Measurements from ENCODE around the gene MCAT. TPM values are rescaled to one million over a fixed set of nuclear protein-coding genes. Genes with fewer than 3 reads are reported as not detected.

The MCAT gene
- total RNA-seq, 1 donor from 2014 or later = 12.7 TPM

DNA sequence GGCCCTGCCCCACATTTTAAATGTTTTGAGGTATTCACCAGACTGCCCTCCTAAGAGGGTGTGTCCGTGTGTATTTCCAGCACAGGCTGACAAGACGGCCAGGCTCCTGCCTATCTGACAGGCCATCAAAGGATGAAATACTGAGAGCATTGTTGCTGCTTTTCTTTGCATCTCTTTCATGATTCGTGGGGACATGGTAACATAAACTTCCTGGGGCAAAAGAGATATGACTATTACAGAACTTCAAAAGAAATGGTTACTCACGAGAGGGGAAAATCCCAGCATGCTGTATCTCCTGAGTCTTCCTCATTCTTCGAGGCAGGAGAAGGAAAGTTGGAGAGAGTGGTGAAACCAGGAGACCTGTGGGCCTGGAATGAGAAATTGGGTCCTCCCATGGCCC, 43.0 kb downstream of the MCAT start:
- no peak for DNase-seq
- H3K27ac Mint-ChIP-seq (ENCODE audit: unreplicated experiment) = no peak overlapping the region
- peaks cover 5% of the 10 kb centered on the region for H3K27me3 Mint-ChIP-seq (ENCODE audit: unreplicated experiment)
- TF ChIP-seq, protein P1, sequence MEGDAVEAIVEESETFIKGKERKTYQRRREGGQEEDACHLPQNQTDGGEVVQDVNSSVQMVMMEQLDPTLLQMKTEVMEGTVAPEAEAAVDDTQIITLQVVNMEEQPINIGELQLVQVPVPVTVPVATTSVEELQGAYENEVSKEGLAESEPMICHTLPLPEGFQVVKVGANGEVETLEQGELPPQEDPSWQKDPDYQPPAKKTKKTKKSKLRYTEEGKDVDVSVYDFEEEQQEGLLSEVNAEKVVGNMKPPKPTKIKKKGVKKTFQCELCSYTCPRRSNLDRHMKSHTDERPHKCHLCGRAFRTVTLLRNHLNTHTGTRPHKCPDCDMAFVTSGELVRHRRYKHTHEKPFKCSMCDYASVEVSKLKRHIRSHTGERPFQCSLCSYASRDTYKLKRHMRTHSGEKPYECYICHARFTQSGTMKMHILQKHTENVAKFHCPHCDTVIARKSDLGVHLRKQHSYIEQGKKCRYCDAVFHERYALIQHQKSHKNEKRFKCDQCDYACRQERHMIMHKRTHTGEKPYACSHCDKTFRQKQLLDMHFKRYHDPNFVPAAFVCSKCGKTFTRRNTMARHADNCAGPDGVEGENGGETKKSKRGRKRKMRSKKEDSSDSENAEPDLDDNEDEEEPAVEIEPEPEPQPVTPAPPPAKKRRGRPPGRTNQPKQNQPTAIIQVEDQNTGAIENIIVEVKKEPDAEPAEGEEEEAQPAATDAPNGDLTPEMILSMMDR (IDR thresholded peaks at IDR 0.05; ENCODE audit: partially characterized antibody, unreplicated experiment) = no peak
- peaks cover 3% of the 10 kb centered on the region for H3K4me1 Mint-ChIP-seq (ENCODE audit: low read depth, unreplicated experiment)
- H3K4me3 Mint-ChIP-seq (ENCODE audit: unreplicated experiment) = no peak overlapping the region
- H3K9me3 Mint-ChIP-seq (ENCODE audit: unreplicated experiment) = peaks cover 12% of the 10 kb centered on the region
- peaks cover 10% of the 10 kb centered on the region for H3K36me3 Mint-ChIP-seq (ENCODE audit: unreplicated experiment)

DNA sequence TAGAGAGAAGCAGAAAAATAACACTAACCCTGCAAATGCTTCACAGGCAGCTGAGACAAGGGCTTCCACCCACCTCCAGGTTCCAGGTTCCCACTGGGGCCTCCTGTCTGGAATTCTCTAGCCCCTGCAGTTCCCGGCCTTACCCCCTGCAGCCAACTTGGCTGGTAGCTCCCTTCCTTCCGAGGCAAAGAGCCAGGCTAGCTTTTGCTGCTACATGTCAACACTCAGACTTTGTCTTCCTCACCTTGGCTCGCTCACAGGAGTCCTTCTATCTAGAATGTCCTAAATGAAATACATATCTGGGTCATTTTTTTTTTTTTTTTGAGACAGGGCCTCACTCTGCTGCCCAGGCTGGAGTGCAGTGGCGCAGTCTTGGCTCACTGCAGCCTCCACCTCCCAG, 44.1 kb downstream of the MCAT start:
- peaks cover 10% of the 10 kb centered on the region for H3K36me3 Mint-ChIP-seq (ENCODE audit: unreplicated experiment)
- peaks cover 2% of the 10 kb centered on the region for H3K4me1 Mint-ChIP-seq (ENCODE audit: low read depth, unreplicated experiment)
- H3K27ac Mint-ChIP-seq (ENCODE audit: unreplicated experiment) = no peak overlapping the region
- DNase-seq = no peak
- TF ChIP-seq, protein P1 (IDR thresholded peaks at IDR 0.05; ENCODE audit: partially characterized antibody, unreplicated experiment) = no peak
- H3K4me3 Mint-ChIP-seq (ENCODE audit: unreplicated experiment) = no peak overlapping the region
- peaks cover 10% of the 10 kb centered on the region for H3K9me3 Mint-ChIP-seq (ENCODE audit: unreplicated experiment)
- peaks cover 5% of the 10 kb centered on the region for H3K27me3 Mint-ChIP-seq (ENCODE audit: unreplicated experiment)

DNA sequence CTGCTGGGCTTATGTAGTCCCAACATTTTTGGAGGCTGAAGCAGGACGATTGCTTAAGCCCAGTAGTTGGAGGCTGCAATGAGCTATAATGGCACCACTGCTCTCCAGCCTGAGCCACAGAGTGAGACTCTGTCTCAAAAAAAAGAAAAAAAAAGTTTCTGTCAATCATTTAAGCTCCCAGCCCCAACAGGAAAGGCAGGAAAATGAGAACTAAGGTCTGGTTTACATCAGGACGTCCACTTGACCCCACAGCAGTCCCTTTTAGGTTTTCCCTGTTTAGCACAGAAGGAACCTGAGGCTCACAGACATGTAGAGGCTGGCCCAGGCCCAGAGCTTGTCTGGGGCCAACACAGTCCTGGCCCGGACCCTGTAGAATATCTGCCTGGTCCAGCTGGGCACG, 44.8 kb downstream of the MCAT start:
- H3K9me3 Mint-ChIP-seq (ENCODE audit: unreplicated experiment) = peaks cover 10% of the 10 kb centered on the region
- H3K4me1 Mint-ChIP-seq (ENCODE audit: low read depth, unreplicated experiment) = no peaks in the 10 kb centered on the region

DNA sequence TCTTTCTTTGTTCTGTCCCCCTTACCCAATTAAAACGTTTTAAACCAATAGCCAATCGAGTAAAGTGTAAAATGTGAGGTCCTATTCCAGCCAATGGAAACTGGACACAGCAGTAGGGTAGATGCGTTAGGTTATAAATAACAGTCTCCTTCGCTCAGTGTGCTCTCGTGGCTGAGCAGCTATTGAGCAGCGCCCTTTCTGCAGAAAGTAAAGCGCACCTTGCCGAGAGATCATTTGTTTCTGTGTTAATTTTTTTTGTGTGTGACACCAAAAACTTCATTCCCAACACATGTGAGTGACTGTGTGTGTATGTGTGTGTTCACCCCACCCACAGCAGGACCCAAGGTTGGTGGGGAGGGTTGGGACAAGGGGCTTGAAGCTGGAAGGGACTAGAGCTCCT, 46.8 kb downstream of the MCAT start:
- no peak overlapping the region for H3K27ac Mint-ChIP-seq (ENCODE audit: unreplicated experiment)
- DNase-seq = no peak
- TF ChIP-seq, protein P1 (IDR thresholded peaks at IDR 0.05; ENCODE audit: partially characterized antibody, unreplicated experiment) = no peak
- H3K9me3 Mint-ChIP-seq (ENCODE audit: unreplicated experiment) = peaks cover 11% of the 10 kb centered on the region
- H3K36me3 Mint-ChIP-seq (ENCODE audit: unreplicated experiment) = peaks cover 10% of the 10 kb centered on the region
- H3K27me3 Mint-ChIP-seq (ENCODE audit: unreplicated experiment) = peaks cover 5% of the 10 kb centered on the region
- no peak overlapping the region for H3K4me3 Mint-ChIP-seq (ENCODE audit: unreplicated experiment)
- no peaks in the 10 kb centered on the region for H3K4me1 Mint-ChIP-seq (ENCODE audit: low read depth, unreplicated experiment)

More for the DNA sequence above, 44.8 kb downstream of the MCAT start:
- no peak overlapping the region for H3K27ac Mint-ChIP-seq (ENCODE audit: unreplicated experiment)
- DNase-seq = no peak
- peaks cover 5% of the 10 kb centered on the region for H3K27me3 Mint-ChIP-seq (ENCODE audit: unreplicated experiment)
- no peak overlapping the region for H3K4me3 Mint-ChIP-seq (ENCODE audit: unreplicated experiment)
- H3K36me3 Mint-ChIP-seq (ENCODE audit: unreplicated experiment) = peaks cover 10% of the 10 kb centered on the region
- TF ChIP-seq, protein P1 (IDR thresholded peaks at IDR 0.05; ENCODE audit: partially characterized antibody, unreplicated experiment) = no peak

DNA sequence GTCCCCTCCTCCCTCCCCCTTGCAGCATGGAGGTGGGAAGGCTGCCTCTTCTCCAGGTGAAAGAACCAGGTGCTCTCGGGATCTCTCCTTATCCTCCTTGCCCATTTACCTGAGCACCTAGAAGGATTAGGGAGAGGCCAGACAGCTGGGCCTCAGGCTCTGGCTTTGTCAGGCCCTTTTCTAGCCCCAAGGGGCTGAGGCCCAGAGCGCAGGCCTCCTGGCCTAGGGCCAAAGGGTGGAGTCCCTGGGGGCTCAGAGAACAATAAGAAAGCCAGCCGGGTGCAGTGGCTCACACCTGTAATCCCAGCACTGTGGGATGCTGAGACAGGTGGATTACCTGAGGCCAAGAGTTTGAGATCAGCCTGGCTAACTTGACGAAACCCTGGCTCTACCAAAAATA, 48.6 kb downstream of the MCAT start:
- Mint-ChIP-seq H3K36me3 (ENCODE audit: unreplicated experiment) (peaks cover 10% of the 10 kb centered on the region), H3K9me3 (ENCODE audit: unreplicated experiment) (peaks cover 11% of the 10 kb centered on the region), H3K4me3 (ENCODE audit: unreplicated experiment) (no peak overlapping the region), H3K4me1 (ENCODE audit: low read depth, unreplicated experiment) (no peaks in the 10 kb centered on the region), H3K27me3 (ENCODE audit: unreplicated experiment) (peaks cover 3% of the 10 kb centered on the region), H3K27ac (ENCODE audit: unreplicated experiment) (no peak overlapping the region)
- TF ChIP-seq, protein P1 (IDR thresholded peaks at IDR 0.05; ENCODE audit: partially characterized antibody, unreplicated experiment) = no peak
- no peak for DNase-seq
